NCI-H2081 (cell line): ENCODE results near the gene MRPL51.
"Not testable (repeated sequence)": the region's sequence is repeated elsewhere in the genome, so short reads cannot be mapped to it uniquely, and the experiment has no call there.

Experiments
- DNase-seq, 2 experiments: peaks; one replicate each; lab custom pipeline; 2025; lab: John Stamatoyannopoulos, UW

MRPL51 gene

DNA sequence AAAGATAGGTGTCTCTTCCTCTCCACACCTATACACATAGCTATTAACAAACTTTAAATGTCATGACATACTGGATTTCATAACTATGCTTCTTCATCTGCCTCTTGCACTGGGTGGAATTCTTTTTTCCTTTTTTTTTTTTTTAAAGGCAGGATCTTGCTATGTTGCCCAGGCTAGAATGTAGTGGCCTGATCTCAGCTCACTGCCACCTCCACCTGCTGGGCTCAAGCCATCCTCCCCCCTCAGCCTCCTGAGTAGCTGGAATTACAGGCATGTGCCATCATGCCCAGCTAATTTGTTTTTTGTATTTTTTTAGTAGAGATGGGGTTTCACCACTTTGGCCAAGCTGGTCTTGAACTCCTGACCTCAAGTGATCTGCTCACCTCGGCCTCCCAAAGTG, 4.8 kb downstream of the MRPL51 start:
- DNase-seq = no peak

- no peak for DNase-seq
Observed at GRCh38 chr12:6478416-6478815, 14.6 kb downstream of the MRPL51 start.

DNA sequence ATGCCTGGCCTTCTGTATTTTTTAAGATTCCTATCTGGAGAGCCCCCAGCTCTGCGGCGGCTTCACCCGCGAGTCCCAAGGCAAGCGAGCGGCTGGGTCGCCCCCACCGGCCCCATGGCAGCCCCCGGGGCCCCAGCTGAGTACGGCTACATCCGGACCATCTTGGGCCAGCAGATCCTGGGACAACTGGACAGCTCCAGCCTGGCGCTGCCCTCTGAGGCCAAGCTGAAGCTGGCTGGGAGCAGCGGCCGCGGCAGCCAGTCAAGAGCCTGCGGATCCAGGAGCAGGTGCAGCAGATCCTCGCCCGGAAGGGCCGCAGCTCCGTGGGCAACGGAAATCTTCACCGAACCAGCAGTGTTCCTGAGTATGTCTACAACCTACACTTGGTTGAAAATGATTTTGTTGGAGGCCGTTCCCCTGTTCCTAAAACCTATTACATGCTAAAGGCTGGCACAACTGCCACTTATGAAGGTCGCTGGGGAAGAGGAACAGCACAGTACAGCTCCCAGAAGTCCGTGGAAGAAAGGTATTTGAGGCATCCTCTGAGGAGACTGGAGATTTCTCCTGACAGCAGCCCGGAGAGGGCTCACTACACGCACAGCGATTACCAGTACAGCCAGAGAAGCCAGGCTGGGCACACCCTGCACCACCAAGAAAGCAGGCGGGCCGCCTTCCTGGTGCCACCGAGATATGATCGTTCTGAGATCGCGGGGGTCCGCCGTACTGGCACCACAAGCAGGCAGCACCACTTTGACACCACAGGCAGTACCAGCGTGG, 15.3 kb downstream of the MRPL51 start:
- DNase-seq = not testable (repeated sequence)

DNA sequence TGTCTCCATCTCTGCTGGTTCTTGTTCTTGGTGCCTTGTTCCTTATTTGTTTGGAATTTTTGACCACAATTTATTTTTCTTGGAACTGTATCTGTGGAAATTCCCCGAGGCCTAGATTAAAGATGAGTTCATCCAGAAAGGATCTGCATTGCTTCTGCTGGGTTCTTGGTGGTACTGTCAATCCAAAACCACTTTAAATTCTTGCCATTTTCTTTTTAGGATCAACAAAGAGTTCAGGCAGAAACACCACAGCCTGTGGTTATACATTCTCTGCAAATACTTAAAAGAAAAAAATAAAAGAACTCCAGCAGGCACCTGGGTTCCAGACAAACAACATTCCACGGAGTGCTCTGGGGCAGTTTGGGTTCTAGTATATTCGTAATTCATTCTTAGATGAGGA, 16.6 kb downstream of the MRPL51 start:
- DNase-seq = no peak

DNA sequence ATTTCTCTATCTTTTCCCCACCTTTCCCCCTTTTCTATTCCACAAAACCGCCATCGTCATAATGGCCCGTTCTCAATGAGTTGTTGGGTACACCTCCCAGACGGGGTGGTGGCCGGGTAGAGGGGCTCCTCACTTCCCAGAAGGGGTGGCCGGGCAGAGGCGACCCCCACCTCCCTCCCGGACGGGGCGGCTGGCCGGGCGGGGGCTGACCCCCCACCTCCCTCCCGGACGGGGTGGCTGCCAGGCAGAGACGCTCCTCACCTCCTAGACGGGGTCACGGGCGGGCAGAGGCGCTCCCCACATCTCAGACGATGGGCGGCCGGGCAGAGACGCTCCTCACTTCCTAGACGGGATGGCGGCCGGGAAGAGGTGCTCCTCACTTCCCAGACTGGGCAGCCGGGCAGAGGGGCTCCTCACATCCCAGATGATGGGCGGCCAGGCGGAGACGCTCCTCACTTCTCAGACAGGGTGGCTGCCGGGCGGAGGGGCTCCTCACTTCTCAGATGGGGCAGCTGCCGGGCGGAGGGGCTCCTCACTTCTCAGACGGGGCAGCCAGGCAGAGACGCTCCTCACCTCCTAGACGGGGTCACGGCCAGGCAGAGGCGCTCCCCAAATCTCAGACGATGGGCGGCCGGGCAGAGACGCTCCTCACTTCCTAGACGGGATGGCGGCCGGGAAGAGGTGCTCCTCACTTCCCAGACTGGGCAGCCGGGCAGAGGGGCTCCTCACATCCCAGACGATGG, 17.7 kb downstream of the MRPL51 start:
- not testable (repeated sequence) for DNase-seq

DNA sequence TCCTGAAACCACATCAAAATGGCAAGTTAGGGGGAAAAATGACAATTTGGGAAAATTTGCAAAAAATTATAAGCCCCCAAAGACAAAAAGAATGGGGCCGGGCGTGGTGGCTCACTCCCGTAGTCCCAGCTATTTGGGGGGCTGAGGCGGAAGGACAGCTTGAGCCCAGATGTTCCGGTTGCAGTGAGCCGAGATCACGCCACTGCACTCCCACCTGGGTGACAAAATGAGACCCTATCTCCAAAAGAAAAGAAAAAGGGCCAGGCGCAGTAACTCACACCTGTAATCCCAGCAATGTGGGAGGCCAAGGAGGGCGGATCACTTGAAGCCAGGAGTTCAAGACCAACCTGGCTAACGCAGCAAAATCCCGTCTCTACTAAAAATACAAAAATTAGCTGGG, 20.6 kb downstream of the MRPL51 start:
- no peak for DNase-seq

- no peak for DNase-seq
Observed at GRCh38 chr12:6471989-6472360, 21.1 kb downstream of the MRPL51 start.

- DNase-seq = peak; percentile 95 to 96
Observed at GRCh38 chr12:6470375-6471163, 22.5 kb downstream of the MRPL51 start, which contains the start of gene VAMP1. TSS of gene VAMP1 (minus strand) at chr12:6470677. CDS start at chr12:6470531, 146 bp downstream.

- DNase-seq = no peak
Observed at GRCh38 chr12:6469609-6470374, 23.3 kb downstream of the MRPL51 start.

GRCh38 chr12:6469092-6469491, 24.0 kb downstream of the MRPL51 start:
- no peak for DNase-seq

GRCh38 chr12:6468283-6468575, 24.8 kb downstream of the MRPL51 start:
- no peak for DNase-seq

DNA sequence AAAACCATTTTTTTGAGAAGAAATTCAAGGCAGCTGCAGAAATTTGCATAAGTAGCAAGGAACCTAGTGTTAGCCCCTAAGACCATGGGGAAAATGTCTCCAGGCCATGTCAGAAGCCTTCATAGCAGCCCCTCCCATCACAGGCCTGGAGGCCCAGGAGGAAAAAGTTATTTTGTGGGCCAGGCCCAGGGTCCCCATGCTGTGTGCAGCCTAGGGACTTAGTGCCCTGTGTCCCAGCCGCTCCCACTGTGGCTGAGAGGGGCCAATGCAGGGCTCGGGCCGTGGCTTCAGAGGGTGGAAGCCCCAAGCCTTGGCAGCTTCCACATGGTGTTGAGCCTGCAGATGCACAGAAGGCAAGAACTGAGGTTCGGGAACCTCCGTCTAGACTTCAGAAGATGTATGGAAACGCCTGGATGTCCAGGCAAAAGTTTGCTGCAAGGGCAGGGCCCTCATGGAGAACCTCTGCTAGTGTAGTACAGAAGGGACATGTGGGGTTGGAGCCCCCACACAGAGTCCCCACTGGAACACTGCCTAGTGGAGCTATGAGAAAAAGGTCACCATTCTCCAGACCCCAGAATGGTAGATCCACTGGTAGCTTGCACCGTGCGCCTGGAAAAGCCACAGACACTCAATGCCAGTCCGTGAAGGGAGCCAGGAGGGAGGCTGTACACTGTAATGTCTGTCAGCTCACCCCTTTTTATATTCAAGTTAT, 25.3 kb downstream of the MRPL51 start:
- not testable (repeated sequence) for DNase-seq

DNA sequence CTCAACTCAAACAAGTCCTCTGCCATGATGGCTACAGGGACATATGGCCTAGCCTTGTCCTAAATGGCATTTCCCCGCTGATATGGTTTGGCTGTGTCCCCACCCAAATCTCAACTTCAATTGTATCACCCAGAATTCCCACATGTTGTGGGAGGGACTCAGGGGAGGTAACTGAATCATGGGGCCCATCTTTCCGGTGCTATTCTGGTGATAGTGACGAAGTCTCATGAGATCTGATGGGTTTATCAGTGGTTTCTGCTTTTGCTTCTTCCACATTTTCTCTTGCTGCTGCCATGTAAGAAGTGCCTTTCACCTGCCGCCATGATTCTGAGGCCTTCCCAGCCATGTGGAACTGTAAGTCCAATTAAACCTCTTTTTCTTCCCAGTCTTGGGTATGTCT, 26.3 kb downstream of the MRPL51 start:
- DNase-seq = not testable (repeated sequence)

- no peak for DNase-seq
Observed at GRCh38 chr12:6466184-6466573, 26.9 kb downstream of the MRPL51 start.

DNA sequence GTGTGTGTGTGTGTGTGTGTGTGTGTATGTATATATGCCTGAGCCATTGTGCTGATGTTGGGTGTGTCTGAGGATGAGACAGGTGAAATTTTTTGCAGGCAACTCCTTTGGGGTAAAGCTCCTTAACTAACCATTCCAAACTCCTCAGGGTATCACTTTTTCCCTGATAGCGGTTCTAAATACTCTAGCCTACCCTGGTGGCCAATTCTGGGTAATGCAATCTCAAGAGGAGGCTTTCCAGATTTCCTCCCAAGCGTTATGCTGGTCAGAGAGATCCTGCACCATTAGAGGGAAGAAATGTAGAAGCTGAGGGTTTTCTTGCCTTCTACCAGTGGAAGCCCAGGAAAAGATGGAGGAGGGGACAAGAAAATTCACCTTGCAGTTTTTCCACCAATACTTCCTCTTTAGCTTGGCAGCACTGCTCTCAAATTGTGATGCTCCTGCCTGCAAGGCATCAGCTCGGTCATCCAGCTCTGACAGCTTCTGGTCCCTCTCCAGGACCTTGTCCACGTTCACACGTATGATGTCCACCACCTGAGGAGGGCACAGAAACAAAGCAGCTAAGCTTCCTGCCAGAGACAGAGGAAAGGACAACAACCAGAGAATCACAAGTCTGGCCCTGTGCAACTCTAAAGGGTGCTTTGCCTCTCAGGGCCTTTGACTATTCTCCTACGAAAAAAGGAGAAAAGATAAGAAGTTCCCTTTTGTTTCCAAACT, 27.4 kb downstream of the MRPL51 start:
- peak; percentile 59 to 67 for DNase-seq

DNA sequence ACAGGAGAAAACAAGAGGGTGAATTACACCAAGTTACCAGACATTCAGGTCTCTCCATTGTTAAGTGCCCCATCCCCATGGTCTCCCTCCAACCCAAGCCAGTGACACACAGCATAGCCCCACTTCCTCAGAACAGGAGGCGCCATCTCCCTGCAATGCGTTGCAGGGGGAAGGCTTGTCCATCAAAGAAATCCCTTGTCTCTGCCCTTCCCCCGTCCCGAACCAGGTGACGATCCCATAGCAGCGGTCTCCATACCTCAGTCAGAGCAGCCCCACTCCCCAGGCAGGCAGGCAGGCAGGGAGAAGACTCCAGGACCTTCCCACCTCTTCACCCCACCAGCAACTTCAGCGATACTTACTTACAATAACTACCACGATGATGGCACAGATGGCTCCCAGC, 28.5 kb downstream of the MRPL51 start:
- no peak for DNase-seq

DNA sequence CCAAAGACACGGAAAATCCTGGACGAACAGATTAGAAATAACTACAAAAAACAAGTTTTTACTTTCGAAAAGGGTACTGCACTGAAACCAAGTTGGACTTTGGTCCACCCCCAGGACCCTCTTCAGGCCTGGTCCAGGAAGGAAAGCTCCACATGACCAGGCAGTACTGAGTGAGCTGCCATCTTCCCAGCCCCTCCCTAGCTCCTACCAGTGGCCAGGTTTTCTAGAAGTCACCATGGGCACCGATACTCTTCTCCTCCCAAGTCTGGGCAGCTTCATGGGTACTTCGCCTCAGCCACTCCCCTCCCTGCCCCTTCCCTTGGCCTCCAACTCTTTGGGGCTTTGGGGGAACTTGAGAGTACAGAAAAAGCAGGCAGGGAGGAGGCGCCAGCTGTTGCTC, 29.2 kb downstream of the MRPL51 start:
- DNase-seq = no peak

DNA sequence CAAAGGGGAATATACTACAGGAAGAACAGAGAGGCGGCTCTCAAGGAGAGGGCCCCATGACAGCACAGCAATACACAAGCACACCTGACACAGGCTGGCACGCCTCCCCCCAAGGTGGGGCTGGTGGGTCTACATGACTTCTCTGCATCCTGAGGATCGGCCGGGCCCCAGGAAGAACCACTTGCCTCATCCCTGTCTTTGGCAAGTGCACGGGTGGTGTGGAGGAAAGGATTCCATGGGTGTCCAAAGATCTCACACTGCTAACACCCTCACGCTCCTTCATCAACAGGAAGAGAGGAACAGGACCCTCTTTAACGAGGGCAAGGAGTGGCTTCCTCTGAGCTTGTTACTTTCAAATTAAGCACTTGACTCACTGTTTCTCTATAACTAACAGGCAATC, 29.8 kb downstream of the MRPL51 start:
- DNase-seq = no peak

DNA sequence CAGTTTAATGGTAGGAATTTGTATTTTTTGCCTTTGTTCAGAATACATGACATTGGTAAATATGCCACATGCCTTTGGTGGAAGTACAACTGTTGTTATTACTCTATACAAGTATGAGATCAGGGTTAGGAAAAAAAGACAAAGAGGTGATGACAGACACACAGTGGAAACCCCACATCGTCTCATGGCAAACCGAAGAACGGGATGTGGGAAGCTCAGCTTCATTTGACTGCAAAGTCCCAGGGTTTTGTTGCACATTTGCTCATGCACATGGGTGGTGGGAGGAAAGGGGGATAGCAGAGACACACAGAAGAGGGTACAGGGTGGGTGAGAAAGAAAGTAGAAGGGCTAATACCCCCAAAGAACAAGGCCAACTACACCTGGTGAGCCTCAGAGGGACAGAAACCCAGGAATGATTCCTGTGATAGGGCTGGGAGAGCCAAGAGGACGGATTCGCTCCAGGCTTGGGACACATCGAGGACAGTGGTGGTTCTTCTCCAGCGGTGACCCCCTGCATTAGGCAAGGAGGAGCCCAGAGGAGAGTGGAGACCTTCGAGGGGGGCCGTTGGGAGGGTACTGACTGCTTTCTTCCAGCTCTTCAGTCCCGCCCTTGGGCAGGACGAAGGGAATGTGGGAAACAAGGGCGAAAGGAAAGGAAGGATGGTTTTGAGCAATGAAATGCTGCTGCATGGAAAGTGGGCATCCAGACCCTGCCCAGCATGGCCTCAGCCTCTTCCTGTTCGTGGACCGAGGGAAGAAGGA, 30.6 kb downstream of the MRPL51 start:
- DNase-seq = no peak
